Stomach (tissue), 9 donors: Measurements from ENCODE around the gene GADD45G. TPM values are rescaled to one million over a fixed set of nuclear protein-coding genes. Genes with fewer than 3 reads are reported as not detected.

Experiments used
- DNase-seq, 2 donors: peaks; one replicate each; pipeline versions ENCODE4 v3.0.0 to v3.0.0-alpha.2; 2013 to 2019
- H3K27ac ChIP-seq, 5 donors: fragments of 200-600 bp in 4 of 5; sonication (generic) in 4 of 5; one replicate each; pipeline ENCODE4 v1.5.1; 2013 to 2019; ENCODE audit warnings: mild to moderate bottlenecking in 1 of 5, moderate library complexity in 1 of 5
- H3K27me3 ChIP-seq, 3 donors: fragments of 200-600 bp; sonication (generic); one replicate each; pipeline ENCODE4 v1.5.1; 2017 to 2019; ENCODE audit warnings: mixed run types in 1 of 3
- H3K36me3 ChIP-seq, 4 donors: fragments of 200-600 bp; sonication (generic); 1 replicate in 3 of 4; 2 replicates in 1 of 4; pipeline ENCODE4 v1.5.1; 2016 to 2019
- H3K4me1 ChIP-seq, 4 donors: fragments of 200-600 bp; sonication (generic); one replicate each; pipeline ENCODE4 v1.5.1; 2016 to 2019
- H3K4me3 ChIP-seq, 4 donors: fragments of 200-600 bp; sonication (generic) in 3 of 4; one replicate each; pipeline ENCODE4 v1.5.1; 2016 to 2019; ENCODE audit warnings: mild to moderate bottlenecking in 1 of 4
- H3K9me3 ChIP-seq, 4 donors: fragments of 200-600 bp; sonication (generic); one replicate each; pipeline ENCODE4 v1.5.1; 2016 to 2019
- EP300 ChIP-seq: sonication (generic); formaldehyde crosslinking; IDR thresholded peaks from one replicate; pipeline ENCODE4 v1.6.1; 2017; ENCODE audit warnings: antibody characterized with exemption
- POLR2A ChIP-seq, 4 donors: fragments of 450-650 bp; IDR thresholded peaks; one replicate each; pipeline ENCODE4 v1.6.1; 2016; ENCODE audit warnings: antibody characterized with exemption in 4 of 4, control low read depth in 2 of 4, mild to moderate bottlenecking in 1 of 4, moderate library complexity in 1 of 4
- POLR2AphosphoS5 ChIP-seq, 3 donors: sonication (generic); formaldehyde crosslinking; IDR thresholded peaks; one replicate each; pipeline ENCODE4 v1.6.1; 2016; ENCODE audit warnings: antibody characterized with exemption in 3 of 3
- WGBS, 5 donors: extraction: QIAGEN DNeasy Blood & Tissue Kit in 3 of 5; methylation state at CpG; one replicate each; pipeline versions ENCODE4 v1.1.5 to v1.1.7; 2013 to 2018; 5-methylcytosine and 5-hydroxymethylcytosine counted together
- intact Hi-C: fragments of 100-400 bp; cut with DNase I; formaldehyde crosslinking; loops from one replicate; pipeline ENCODE4 v1.15.1; 2023; ENCODE audit warnings: low total_unique reads
- polyA plus RNA-seq, 3 donors: library from polyadenylated mRNA; stranded (reverse); fragments of 200-250 nt; gene quantifications; one replicate each; pipeline ENCODE4 v1.2.3, GENCODE V29; 2013
- total RNA-seq, 5 donors: library from RNA; depleted of rRNA; stranded (reverse); fragments of >200 nt; gene quantifications; one replicate each; pipeline versions ENCODE4 v1.1.0 to v1.2.3, GENCODE V29; 2014 to 2016
- TF ChIP-seq, protein P1 (sequence below), 7 experiments: fragments of 450-650 bp in 4 of 7; fragments of 200-600 bp in 3 of 7; sonication (generic) in 3 of 7; IDR thresholded peaks; one replicate each; pipeline ENCODE4 v1.5.1; 2016 to 2019; ENCODE audit warnings: antibody characterized with exemption in 7 of 7, control low read depth in 2 of 7, mild to moderate bottlenecking in 1 of 7
- donor health status: healthy with polysubstance abuse.
- donor health status: Bipolar disorder and iron deficiency.
- donor health status: healthy.

GADD45G gene
- total and polyA plus RNA-seq, 8 donors = 6.8 to 121 (median 95.9) TPM

DNA sequence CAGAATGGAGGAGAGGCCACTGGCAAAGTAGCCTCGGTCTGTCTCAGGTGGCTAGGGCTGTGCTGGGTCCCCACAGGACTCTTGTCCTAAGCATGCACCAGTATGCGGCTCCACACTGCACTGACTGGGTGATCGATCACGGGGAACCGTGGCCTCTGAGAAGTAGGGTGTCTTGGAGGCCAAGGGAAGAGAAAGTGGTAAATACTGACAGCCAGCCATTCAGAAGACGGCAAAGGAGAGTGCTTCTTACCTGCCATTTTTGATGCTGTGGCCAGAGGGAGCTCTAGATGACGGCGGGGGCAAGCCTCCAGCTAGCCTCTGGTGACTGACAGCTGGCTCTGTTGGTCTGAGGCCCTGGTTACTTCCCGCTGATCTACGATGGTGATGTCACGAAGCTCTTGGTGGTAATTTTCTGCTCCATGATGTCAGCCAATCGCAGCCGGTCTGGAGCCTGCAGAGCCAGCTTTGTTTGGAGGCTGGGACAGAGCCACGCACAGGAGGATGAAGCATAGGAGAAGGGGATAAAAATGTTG lies 40.4 kb upstream of the GADD45G start:
- no peaks in the 10 kb centered on the region for H3K9me3 ChIP-seq
- H3K4me1 ChIP-seq = no peaks in the 10 kb centered on the region
- intact Hi-C loops = no loop called here
- no peak overlapping the region for H3K4me3 ChIP-seq
- TF ChIP-seq POLR2AphosphoS5 (IDR thresholded peaks at IDR 0.05) = no peak
- TF ChIP-seq EP300 = no peak
- TF ChIP-seq, protein P1, sequence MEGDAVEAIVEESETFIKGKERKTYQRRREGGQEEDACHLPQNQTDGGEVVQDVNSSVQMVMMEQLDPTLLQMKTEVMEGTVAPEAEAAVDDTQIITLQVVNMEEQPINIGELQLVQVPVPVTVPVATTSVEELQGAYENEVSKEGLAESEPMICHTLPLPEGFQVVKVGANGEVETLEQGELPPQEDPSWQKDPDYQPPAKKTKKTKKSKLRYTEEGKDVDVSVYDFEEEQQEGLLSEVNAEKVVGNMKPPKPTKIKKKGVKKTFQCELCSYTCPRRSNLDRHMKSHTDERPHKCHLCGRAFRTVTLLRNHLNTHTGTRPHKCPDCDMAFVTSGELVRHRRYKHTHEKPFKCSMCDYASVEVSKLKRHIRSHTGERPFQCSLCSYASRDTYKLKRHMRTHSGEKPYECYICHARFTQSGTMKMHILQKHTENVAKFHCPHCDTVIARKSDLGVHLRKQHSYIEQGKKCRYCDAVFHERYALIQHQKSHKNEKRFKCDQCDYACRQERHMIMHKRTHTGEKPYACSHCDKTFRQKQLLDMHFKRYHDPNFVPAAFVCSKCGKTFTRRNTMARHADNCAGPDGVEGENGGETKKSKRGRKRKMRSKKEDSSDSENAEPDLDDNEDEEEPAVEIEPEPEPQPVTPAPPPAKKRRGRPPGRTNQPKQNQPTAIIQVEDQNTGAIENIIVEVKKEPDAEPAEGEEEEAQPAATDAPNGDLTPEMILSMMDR (IDR thresholded peaks at IDR 0.05) = no peak
- TF ChIP-seq POLR2A (IDR thresholded peaks at IDR 0.05) = no peak
- 65 to 81% (median 69%) methylated on average over 14 of the region's 14 CpGs for WGBS, 5 donors
- H3K27ac ChIP-seq = no peak overlapping the region
- peak in 1 of 2 donors; percentile 43 for DNase-seq
- H3K27me3 ChIP-seq = no peaks in the 10 kb centered on the region
- no peaks in the 10 kb centered on the region for H3K36me3 ChIP-seq

DNA sequence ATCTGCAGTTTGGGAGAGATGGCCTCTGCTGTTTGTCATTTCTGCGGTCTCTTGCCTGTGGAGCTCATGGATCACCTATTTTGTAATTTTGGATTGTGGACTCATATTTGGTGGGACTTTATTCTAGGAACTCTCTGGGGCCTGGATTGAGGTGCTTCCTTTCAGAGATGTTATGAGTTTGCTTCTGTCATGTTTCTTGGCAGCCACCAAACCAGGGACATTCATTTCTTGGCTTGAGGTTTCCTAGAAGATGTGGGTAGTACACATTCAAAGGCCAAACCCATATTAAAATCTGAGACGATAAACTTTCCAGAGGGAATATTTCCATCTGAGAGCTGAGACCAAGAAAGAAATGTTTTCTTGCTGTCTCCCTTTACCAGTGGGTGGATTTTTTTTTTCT lies 37.2 kb upstream of the GADD45G start:
- WGBS, 5 donors = 91 to 98% (median 93%) methylated on average over 2 of the region's 2 CpGs
- H3K27me3 ChIP-seq = peaks cover 0 to 4% (median 0%) of the 10 kb centered on the region in 3 donors

GRCh38 chr9:89574309-89574708 lies 30.5 kb upstream of the GADD45G start:
- Histone ChIP-seq H3K27ac (no peak overlapping the region), H3K4me3 (no peak overlapping the region), H3K4me1 (no peaks in the 10 kb centered on the region), H3K27me3 (peaks cover 0 to 21% (median 0%) of the 10 kb centered on the region in 3 donors), H3K36me3 (no peaks in the 10 kb centered on the region), H3K9me3 (no peaks in the 10 kb centered on the region)
- WGBS, 5 donors = 44 to 63% (median 52%) methylated on average over 4 of the region's 4 CpGs
- no peak for DNase-seq
- TF ChIP-seq POLR2A (IDR thresholded peaks at IDR 0.05) = no peak
- TF ChIP-seq, protein P1 (IDR thresholded peaks at IDR 0.05) = no peak
- no peak for TF ChIP-seq POLR2AphosphoS5 (IDR thresholded peaks at IDR 0.05)
- no peak for TF ChIP-seq EP300
- intact Hi-C loops = no loop called here

More for the DNA sequence above, 37.2 kb upstream of the GADD45G start:
- Histone ChIP-seq H3K4me3 (no peak overlapping the region), H3K27ac (no peak overlapping the region), H3K4me1 (no peaks in the 10 kb centered on the region), H3K36me3 (no peaks in the 10 kb centered on the region), H3K9me3 (no peaks in the 10 kb centered on the region)
- TF ChIP-seq POLR2A (IDR thresholded peaks at IDR 0.05) (no peak), POLR2AphosphoS5 (IDR thresholded peaks at IDR 0.05) (no peak), EP300 (no peak)
- TF ChIP-seq, protein P1 (IDR thresholded peaks at IDR 0.05) = no peak
- intact Hi-C loops = no loop called here
- no peak for DNase-seq

- TF ChIP-seq POLR2AphosphoS5 (IDR thresholded peaks at IDR 0.05) = no peak
- no peak for TF ChIP-seq EP300
- TF ChIP-seq, protein P1 (IDR thresholded peaks at IDR 0.05) = peak in 4 of 7 experiments; percentile 46 to 80 (median 64)
- peak in 1 of 2 donors; percentile 65 for DNase-seq
- 26 to 38% (median 28%) methylated on average over 4 of the region's 4 CpGs for WGBS, 5 donors
- Histone ChIP-seq H3K27ac (no peak overlapping the region), H3K27me3 (peaks cover 0 to 23% (median 0%) of the 10 kb centered on the region in 3 donors), H3K4me3 (no peak overlapping the region), H3K9me3 (no peaks in the 10 kb centered on the region), H3K4me1 (no peaks in the 10 kb centered on the region), H3K36me3 (no peaks in the 10 kb centered on the region)
- intact Hi-C loops = no loop called here
Observed at GRCh38 chr9:89576404-89576839, 28.4 kb upstream of the GADD45G start.
